Stimulated activated CD4-positive, alpha-beta T cell treated with anti-CD3 and anti-CD28 coated beads, Interleukin-15, amount 100 ng/mL, for 48 hours (primary cell): ENCODE results near the gene SLC26A1.

Experiments used
- DNase-seq, 2 donors: peaks; one replicate each; pipeline ENCODE4 v3.0.0-alpha.2; 2020; ENCODE audit warnings: low read depth in 2 of 2

The SLC26A1 gene, protein sequence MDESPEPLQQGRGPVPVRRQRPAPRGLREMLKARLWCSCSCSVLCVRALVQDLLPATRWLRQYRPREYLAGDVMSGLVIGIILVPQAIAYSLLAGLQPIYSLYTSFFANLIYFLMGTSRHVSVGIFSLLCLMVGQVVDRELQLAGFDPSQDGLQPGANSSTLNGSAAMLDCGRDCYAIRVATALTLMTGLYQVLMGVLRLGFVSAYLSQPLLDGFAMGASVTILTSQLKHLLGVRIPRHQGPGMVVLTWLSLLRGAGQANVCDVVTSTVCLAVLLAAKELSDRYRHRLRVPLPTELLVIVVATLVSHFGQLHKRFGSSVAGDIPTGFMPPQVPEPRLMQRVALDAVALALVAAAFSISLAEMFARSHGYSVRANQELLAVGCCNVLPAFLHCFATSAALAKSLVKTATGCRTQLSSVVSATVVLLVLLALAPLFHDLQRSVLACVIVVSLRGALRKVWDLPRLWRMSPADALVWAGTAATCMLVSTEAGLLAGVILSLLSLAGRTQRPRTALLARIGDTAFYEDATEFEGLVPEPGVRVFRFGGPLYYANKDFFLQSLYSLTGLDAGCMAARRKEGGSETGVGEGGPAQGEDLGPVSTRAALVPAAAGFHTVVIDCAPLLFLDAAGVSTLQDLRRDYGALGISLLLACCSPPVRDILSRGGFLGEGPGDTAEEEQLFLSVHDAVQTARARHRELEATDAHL

DNA sequence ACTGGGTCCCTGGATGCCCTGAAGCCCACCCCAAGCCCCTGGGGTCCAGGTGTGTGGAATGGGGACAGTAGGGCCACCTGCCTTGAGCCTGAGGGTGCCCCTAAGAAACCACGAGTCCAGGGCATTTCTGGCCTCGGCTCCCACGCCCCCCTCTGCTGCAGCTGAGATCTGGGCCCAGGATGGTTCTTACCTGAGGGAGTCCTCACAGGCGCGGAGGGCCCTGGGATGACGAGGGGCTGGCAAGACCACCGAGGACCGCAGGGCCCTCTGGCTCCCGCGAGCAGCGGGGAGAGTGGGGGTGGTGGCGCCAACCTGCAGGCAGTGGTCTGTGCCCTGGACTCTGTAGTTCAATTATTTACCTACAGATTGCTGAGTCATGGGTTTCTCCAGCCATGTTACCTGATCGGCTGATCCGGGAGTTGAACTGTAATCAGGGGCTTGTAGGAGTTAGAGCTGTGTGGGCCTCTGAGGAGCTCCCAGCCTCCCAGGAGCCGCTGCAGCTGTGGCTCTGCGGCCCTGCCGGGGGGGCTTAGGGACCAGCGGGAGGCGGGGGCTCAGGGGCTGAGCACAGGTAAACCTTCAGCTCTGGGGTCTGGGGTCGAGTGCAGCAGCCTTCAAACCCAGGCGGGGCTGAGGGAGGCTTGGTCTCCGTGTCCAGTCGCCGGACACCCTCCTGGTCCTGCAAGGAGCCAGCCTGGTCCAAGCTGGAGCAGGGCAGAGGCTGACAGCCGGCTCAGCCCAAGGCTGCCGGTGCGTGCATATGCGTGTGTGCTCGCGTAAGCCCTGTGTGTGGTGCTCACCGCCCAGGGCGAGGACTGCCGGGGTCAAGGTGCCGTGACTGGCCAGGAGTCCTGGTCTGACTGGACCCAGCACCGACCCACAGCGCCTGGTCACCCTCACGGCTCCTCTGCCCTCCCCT, at the start of gene SLC26A1:
SLC26A1 (minus strand) TSS at position 294 of the 919 bp plus-strand sequence. CDS start 1,701 bp downstream, outside the sequence.
- DNase-seq, result no peak

DNA sequence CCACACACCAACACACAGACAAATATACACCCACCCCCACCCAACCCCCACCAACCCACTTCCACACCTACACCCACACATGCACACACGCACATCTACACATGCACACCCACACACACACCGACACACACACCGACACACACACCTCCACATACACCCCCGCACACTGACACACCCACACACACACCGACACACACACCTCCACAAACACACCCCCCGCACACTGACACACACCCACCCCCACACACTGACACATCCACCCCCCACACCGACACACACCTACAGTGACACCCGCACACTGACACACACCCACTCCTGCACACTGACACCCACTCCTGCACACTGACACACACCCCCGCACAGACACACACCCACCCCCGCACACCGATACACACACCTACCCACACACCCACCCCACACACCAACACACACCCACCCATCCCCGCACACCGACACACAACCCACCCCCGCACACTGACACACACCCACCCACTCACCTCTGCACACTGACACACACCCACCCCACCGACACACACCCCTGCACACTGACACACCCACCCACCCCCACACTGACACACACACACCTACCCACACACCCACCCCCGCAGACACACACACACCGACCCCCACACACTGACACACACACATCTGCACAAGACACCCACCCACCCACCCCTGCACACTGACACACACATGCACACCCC, 49.3 kb upstream of the SLC26A1 start:
- DNase-seq, result no peak

DNA sequence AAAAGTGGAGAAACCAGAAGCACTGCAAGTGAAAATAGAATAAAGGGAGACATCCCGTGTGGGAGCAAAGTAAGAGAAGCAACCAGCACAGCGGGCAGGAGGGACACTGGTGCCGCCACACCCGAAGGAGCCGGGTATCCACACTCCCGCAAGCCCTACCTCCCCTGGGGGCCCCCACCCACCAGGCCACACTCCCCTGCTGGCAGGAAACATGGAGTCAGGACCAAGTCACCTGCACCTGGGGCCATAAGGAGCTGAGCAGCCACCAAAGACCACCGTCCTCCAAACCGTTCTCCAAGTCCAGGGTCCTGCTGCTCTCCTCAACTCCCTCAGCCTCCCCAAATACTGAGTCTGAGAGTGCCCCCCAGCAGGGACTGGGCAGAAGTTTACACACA, 48.7 kb upstream of the SLC26A1 start:
- DNase-seq, result no peak

DNA sequence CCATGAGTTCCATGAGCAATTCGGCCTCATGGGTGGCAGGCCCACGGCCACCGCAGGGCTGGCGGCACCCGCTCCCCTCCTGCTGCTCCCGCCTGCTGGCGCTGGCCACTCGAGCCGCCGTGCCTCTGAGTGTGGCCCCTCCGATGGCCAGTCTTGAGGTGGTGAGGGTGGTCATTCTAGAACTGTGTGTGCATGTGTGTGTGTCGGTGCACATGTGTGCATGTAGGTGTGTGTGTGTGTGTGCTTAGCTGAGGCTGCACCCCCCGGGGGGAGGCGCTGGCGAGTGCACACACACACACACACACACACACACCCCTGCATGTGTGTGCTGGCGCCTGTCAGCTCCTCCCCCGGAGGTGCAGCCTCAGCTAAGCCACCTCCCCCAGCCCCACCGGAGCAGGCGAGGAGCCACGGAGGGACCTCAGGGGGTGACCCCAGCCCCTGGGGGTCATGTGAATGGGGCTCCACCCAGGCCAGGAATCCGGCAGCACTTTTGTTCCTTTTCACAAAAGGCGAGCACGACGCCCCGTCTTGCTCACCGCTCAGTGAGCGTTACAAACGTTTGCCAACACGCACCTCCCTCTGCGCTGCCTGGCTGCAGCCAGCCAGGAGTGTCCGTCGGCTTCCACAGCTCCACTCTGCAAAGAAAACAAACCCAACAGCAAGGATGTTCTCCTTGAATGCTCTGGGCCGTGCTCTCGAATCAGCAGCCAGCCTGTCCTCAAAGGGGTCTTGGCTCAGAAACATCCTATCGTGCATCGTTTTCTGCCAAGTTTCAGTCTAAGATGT, 48.1 kb upstream of the SLC26A1 start:
- no peak for DNase-seq

DNA sequence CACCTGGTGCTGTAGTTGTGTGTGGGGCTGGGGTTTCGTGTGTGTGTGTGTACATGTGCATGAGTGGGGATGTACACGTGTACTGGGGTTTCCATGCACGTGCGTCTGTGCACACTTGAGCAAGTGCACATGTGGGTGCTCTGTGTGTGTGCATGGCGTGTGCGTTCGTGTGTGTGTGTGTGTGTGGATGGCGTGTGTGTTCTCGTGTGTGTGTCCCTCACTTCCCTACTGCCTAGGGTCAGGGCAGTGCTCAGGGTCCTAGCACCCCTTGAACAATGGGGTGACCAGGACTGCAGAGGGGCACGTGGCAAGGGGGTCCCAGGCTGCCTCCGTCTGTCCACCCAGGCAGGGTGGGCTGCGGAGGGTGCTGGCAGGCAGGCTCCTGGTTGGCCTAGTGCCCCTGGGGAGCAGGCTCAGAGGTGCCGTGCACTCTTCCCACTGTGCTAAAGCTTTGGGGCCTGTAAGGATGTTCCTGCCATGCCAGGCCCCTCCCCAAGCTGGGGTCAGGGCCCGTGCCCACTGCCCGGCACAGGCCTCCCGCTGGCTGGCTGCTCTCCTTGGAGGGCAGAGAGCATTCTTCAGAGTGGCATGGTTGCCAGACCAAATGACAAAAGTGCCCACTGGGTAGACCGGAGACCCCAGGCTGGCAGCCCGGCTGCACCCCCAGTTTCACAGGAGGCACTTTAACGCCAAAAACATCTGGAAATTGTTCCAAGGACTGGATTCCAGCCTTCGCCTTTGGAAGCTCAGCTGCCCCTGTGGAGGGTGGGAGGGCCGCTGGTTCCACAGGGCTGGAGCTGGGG, 47.3 kb upstream of the SLC26A1 start:
- DNase-seq, result no peak

DNA sequence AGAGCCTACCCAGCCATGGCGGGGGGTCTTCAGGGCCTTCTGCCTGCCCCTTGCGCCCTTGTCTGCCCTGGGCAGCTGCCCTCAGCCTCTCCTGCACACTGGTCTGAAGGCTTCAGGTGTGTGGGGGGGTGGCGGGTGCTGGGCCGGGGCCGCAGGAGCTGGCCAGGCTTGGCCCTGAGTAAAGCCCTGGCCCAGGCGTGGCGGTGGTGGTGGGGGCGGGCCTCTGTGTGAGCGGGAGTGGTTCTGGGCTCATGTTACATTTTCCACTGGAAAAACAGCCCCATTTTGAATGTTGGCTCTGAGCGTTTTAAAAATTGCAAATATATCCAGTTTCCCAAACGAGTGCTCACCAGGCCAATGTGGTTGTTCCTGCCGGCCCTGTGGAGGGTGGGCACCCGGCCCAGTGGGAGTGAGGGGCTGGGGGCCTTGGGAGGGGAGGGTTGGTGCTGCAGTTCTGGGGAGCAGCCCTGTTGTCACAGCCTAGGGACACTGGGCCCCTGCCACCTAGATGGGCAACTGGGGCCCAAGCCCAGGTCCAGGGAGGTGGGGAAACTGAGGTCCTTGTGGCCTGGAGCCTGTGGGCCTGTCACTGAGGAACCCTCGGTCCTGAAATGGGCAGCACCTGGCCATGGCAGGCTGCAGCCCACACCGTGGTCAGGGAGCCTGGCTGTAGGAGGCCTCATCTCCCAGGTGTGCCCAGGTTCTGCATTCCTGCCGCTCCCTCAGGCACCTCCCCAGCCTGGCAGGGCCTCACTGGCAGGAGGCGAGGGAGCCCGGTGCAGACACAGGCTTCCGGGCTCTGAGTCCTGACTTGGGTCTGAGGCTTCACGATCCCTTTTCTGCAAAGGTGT, 46.5 kb upstream of the SLC26A1 start:
- no peak for DNase-seq

DNA sequence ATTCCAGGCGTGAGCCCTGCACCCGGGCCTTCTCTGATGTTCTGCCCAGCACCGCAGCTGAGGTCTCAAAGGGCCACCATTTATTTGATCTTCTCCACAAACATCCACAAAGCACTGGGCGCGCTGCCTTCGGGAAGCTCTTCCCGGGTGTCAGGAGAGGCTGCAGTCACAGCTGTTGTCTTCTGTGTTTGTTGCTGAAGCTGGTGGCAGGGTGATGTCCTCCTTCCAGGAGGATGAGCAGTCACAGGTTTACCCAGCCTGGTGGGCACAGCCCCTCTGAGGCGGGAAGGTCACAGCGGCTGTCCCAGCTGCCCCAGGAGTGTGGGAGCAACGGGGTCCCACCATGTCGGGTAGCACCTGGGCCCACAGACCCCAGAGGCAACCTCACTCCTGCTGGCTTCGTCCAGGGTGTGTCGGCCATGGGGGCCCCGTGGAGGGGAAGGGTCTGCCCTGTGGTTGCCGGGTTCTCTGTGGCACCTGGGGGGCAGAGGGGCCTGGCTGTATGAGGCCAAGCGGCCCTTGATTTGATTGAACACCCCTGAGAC, 45.8 kb upstream of the SLC26A1 start:
- DNase-seq, result no peak

DNA sequence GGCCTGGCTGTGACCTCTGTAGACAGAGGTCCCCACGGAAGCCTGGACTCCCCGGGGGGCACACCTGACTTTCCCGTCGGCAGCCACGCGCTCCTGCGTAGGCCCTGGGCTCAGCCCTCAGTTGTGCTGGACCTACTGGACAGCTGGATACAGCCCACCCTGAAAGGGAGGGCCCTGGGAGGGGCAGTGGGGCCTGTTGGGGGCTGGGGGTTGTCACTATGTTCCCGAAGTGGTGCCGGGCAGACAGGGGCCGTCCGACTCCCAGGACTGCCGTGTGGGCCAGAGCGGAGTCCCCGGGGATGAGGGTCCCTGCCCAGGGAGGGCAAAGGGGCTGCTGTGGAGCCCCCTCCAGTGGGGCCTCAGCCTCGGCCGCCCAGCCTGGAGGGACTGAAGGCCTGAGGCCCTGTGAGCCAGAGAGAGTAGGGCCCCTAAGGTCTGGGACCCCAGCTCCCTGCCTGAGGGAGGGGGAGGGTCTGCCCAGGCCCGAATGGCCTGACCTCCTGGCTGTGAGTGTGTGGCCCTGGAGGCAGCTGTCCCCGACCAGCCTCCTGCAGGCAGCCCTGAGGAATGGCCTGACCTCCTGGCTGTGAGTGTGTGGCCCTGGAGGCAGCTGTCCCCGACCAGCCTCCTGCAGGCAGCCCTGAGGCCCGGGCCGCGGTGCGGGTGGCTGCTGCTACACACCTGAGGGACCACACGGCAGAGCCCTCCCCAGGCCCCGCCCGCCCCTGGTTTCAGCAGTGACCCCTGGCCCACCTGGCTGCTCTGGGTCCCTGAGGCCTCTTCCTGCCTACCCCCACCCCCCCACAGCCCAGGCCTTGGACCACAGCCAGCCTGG, 44.0 kb upstream of the SLC26A1 start:
- DNase-seq, result no peak

DNA sequence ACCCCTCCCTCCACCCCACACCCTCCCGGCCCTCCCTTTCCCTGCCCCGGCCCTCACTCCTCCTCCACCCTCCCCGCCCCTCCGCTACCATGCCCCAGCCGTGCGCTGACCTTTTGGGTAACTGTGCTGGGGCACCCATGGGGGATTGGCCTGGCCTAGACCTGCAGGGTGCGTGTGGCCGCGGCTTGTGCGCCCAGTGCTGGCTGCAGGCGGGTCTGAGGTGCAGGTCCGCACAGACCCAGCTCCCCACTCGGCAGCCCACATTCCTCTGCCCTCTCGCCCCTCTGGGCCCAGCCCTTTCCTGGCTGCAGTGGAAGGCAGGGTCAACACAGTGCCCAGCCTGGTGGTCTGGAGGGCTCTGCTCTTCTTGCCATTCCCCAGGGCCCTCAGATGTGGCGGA, 42.9 kb upstream of the SLC26A1 start:
- DNase-seq, result no peak

DNA sequence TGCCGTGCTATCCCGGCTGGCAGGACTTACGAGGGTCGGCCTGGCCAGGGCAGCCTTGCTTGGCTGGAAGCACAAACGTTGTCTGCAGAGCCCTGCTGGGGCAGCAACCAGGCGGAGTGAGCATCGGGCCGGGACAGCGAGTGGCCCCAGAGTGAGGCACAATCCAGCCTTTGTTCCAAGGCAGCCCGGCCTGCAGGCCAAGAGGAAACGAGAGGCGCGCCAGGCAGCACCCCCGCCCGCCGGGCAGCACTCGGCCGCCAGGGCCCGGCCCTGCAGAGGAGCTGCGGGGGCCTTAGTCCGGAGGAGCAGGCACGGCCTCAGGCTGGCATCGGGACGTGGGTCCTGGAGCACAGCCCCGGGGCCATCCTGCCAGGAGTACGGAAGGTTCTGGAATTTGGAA, 42.3 kb upstream of the SLC26A1 start:
- no peak for DNase-seq

DNA sequence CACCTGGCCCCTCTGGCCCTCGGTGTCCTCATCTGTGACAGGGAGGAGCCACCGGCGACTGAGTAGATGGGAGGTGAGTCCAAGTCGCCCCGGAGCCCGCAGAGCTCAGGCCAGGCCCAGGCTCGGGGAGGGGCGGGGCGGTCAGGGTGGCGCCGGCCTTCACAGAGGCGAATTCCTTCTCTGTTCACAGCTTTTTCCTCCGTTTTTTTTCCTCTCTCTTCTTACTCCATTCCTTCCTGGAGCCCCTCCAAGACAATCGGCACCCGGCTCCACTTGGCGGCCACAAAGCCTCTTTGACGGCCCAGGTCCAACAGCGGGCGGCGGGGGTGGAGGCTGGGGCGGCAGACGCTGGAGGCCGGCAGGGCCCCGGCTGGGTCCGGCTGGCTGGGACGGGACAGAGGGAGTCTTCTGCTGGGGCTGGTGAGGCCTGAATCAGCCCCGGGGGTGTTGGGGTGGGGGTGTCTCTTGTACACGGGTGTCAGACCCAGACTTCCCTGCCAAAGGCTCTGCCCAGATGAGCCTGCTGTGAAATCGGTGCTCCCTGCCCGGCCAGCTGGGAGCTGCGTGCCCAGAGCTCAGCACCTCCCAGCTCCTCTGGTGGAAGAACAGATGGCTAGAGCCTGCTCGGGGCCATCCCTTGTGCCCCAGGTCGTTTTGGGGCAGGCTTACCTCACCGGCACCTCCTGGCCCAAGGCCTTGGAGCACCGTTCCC, 40.8 kb upstream of the SLC26A1 start:
- DNase-seq, result no peak

DNA sequence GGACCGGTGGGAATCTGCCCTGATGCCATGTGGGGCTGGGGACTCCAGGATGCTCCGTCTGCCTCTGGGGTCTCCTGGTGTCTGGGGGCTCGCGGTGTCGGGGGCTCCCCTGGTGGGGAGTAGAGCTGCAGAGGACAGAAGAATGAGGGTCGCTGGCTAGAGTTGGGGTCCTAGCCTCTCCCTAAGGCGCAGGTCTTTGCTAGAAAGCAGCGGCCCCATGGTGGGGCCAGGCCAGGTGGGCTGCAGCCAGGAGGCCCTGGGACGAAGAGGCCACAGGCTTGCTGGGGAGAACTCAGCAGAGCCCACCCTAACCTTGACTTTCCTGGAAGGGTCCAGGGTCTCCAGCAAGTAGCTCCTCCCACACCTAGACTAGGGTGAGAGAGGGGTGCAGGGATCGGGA, 39.7 kb upstream of the SLC26A1 start:
- DNase-seq, result no peak

DNA sequence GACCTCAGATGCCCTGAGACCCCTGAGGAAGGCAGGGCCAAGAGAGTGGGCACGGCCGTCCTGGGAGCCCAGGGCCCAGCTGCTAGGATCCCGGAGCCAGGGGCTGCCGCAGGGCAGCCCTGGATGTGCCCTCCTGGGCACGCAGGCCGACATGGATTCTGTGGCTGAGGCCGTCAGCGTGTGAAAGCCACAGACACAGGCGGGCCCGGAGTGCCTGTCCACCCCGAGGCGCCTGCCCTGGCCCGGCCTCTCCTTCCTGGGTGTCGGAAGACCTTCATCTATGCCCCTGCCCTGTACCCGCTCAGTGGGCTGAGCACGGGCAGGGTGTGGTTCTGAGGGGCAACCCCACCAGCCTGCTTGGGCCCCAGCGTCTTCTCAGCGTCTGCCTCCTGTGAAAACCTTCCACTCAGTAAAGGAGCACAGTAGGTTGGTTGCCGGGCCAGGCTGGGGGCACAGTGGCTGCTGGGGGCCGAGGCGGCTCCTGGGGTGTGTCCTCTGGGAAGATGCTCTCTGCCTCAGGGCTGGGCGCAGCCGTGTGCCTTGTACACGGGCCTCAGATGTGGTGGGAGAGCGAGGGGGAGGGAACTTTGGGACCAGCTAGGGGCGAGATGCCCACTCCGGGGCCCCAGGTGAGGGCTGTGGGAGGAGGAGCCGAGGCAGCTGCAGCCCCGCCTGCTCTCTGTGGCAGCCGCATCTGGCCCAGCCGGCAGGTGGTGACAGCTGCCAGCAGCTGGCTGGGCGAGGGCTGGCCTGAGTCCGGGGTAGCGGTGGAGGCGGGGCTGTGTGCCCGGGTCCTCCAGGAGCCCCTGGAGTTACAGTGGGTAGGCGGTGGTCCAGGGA, 39.0 kb upstream of the SLC26A1 start:
- no peak for DNase-seq

DNA sequence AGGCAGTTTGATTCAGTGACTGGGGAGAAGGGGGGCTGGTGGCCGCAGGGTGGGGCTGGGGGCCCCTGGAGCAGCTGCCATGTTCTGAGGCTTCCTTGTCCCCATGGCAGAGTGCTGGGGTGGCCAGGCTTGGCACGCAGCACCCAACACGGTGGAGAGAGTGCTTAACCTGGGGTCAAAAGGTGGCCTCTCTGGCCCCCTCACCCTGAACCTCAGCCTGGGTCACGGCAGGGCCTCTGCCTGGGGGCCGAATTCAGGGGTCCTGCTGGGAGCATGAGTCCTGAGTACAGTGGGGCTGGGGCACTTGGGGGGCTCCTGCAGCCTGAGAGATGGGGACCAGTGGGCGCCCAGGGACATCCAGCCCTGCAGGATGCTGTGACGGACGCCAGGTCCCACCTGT, 38.1 kb upstream of the SLC26A1 start:
- no peak for DNase-seq

DNA sequence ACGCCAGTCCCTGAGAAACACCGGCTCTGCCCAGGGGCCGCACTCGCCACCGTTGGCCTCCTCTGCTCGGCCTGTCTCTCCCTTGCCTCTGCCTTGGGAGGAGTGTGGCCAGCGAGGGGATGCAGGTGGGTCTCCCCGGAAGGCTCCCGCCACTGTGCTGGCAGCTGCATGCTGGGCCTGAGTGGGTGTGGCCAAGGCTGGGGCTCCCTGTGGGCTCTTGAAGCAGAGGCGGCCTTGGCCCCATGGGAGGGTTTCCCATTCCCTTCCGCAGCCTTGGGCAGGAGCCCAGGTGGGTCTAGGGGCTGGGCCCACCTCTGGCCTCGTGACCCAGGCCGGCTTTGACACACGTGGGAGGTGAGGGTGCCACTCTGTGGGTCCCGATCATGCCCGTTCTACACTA, 37.4 kb upstream of the SLC26A1 start:
- no peak for DNase-seq

DNA sequence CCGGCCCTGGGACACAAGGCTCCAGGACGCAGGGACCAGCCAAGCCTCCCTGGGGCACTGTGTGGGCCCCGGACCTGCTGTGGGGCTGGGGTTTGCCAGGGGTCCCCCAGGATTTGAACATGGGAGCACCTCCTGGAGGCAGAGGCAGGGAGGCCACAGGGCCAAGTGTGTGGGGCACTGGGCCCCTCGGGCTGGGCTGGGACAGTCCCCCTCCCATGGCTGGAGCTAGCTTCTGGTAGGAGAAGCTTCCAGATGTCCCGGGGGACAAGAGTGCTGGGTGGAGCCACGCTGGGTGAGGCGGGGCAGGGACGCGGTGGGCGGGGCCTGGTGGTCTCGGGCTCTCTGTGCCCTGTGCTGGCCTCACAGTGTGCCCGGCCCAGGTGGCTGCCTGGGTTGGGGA, 36.8 kb upstream of the SLC26A1 start:
- DNase-seq, result no peak
